ENCODE measurements around the gene ZSWIM6.

GRCh38 chr5:61334868-61335615, 3.0 kb downstream of the ZSWIM6 start:
- TF ChIP-seq MAFK (IDR thresholded peaks at IDR 0.05; ENCODE audit: partially characterized antibody) (no peak), CTCF (IDR thresholded peaks at IDR 0.05) (no peak), RAD21 (conservative IDR thresholded peaks at IDR 0.05 in 1 of 2, IDR thresholded peaks at IDR 0.05 in 1 of 2) (no peak; a peak in 1 of 5 replicates), JUN (IDR thresholded peaks at IDR 0.05) (no peak), POLR2A (IDR thresholded peaks at IDR 0.05; ENCODE audit: low read length) (no peak), USF2 (IDR thresholded peaks at IDR 0.05) (no peak), CEBPB (IDR thresholded peaks at IDR 0.05) (no peak), CBX2 (IDR thresholded peaks at IDR 0.05; ENCODE audit: borderline replicate concordance, low read depth) (no peak), CHD2 (IDR thresholded peaks at IDR 0.05; ENCODE audit: low read length, partially characterized antibody) (no peak), MAX (IDR thresholded peaks at IDR 0.05) (no peak), RCOR1 (IDR thresholded peaks at IDR 0.05; ENCODE audit: low read depth, low read length) (no peak), RARB (CRISPR knock-in tag; IDR thresholded peaks at IDR 0.05) (no peak), REST (IDR thresholded peaks at IDR 0.05) (no peak)
